Skeletal muscle cell (primary cell): ENCODE results near the gene POLDIP3.
A peak's percentile ranks its signal among the peaks of the same experiment; 100 is the strongest.

ENCODE experiments used
- DNase-seq: peaks from one replicate; pipeline ENCODE4 v3.0.0-alpha.2; 2010; ENCODE audit warnings: low read depth
- H3K4me3 ChIP-seq: 2 replicates; pipeline ENCODE4 v1.5.1; 2011; ENCODE audit warnings: low read depth, mild to moderate bottlenecking, control low read depth, low read length, moderate library complexity

The POLDIP3 gene

GRCh38 chr22:42643634-42644421 is 29.1 kb upstream of the POLDIP3 start:
- no peak for DNase-seq
- H3K4me3 ChIP-seq: no peak overlapping the region

GRCh38 chr22:42642806-42643633 is 28.3 kb upstream of the POLDIP3 start:
- DNase-seq: no peak
- no peak overlapping the region for H3K4me3 ChIP-seq

- DNase-seq: no peak
- no peak overlapping the region for H3K4me3 ChIP-seq
Measured at GRCh38 chr22:42641801-42642413, 27.2 kb upstream of the POLDIP3 start.

GRCh38 chr22:42639541-42640241 is 25.0 kb upstream of the POLDIP3 start:
- no peak for DNase-seq
- H3K4me3 ChIP-seq: no peak overlapping the region

DNA sequence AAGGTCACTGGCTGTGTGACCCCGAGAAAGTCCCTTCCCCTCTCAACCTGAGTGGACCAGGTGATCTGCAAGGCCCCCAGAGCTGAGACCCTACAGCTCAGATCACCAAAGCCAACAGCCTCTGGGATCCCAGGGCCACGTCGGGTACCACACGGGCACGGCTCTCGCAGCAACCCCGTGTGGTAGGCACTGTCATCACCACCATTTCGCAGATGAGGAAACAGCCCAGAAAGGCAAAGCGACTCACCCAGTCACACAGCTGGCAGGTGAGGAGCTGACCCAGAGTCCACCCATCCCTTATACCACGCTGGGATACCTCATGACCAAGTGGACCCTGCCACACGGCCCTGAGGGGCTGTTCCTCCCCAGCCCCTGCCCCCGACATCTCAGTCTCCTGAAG is 22.9 kb upstream of the POLDIP3 start:
- no peak overlapping the region for H3K4me3 ChIP-seq

GRCh38 chr22:42636506-42636905 is 21.8 kb upstream of the POLDIP3 start:
- no peak for DNase-seq
- H3K4me3 ChIP-seq: no peak overlapping the region

More for the DNA sequence above, 22.9 kb upstream of the POLDIP3 start:
- DNase-seq: no peak

DNA sequence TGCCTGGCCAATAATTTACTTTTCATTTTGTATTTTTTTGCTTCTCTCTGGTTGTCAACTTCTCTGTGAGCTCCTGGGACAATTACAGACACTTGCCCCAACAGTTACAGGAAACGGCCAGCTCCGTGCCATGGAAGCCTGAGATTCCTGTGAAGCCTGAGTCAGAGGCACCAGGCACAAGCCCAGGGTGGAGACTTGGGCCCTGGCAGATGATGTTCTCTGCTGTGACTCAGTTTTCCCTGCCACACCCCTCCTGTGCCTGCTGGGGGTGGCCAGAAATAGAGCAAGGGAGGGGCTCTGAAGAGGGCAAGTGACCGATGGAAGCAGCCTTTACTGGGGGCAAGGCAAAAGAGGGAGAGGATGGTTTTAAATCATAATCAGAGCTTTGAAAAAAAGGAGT is 20.8 kb upstream of the POLDIP3 start:
- no peak overlapping the region for H3K4me3 ChIP-seq
- peak; percentile 40 for DNase-seq

GRCh38 chr22:42633013-42633412 is 18.3 kb upstream of the POLDIP3 start:
- H3K4me3 ChIP-seq: no peak overlapping the region
- no peak for DNase-seq

DNA sequence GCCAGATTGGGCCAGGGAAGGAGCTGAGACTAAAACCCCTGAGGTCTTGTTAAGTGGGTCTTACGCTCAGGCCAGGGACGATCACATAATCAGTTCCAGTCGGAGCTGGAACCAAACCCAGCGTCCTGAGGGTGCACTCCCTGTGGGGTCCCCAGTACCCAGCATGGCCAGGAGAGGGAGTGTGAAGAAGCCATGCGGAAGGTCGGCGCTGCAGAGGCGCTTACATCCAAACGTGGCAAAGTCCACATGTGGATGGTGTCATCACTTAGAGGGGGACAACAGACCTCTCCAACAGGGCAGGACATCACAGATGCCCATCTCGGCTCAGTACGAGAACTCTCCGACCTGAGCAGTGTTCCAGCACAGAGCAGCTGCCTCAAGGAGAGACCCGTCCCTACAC is 17.4 kb upstream of the POLDIP3 start:
- no peak overlapping the region for H3K4me3 ChIP-seq
- no peak for DNase-seq

- DNase-seq: no peak
- no peak overlapping the region for H3K4me3 ChIP-seq
Measured at GRCh38 chr22:42630901-42631602, 16.4 kb upstream of the POLDIP3 start.

- no peak overlapping the region for H3K4me3 ChIP-seq
- no peak for DNase-seq
Measured at GRCh38 chr22:42630211-42630610, 15.5 kb upstream of the POLDIP3 start.

DNA sequence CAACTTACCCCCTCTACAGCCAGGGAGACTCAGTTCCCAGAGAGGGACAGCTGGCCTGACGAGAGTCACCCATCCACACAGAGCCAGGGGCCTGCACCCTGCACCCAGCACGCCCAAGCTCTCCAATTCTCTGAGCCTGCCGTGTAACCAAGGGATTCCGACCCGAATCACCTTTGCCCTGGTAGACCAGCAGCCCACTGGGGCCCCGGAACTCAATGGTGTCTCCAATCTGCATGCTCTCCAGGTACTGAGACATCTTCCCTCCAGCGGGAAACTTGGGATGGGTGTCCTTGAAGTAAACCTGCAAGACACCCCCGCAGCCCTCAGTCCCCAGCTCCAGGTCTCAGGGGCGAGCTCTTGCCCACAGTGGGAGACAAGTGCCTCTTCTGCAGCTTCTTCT is 13.3 kb upstream of the POLDIP3 start:
- H3K4me3 ChIP-seq: no peak overlapping the region
- no peak for DNase-seq

- H3K4me3 ChIP-seq: no peak overlapping the region
- no peak for DNase-seq
Measured at GRCh38 chr22:42626951-42627625, 12.4 kb upstream of the POLDIP3 start.

- DNase-seq: no peak
- H3K4me3 ChIP-seq: no peak overlapping the region
Measured at GRCh38 chr22:42626431-42626830, 11.7 kb upstream of the POLDIP3 start.

- no peak overlapping the region for H3K4me3 ChIP-seq
- DNase-seq: no peak
Measured at GRCh38 chr22:42625416-42625815, 10.7 kb upstream of the POLDIP3 start.

- no peak for DNase-seq
- no peak overlapping the region for H3K4me3 ChIP-seq
Measured at GRCh38 chr22:42624551-42625106, 9.9 kb upstream of the POLDIP3 start.

GRCh38 chr22:42623756-42624441 is 9.2 kb upstream of the POLDIP3 start:
- no peak for DNase-seq
- H3K4me3 ChIP-seq: no peak overlapping the region

- no peak for DNase-seq
- no peak overlapping the region for H3K4me3 ChIP-seq
Measured at GRCh38 chr22:42623301-42623751, 8.6 kb upstream of the POLDIP3 start.
